IPS-NIHi7 (cell line): ENCODE measurements around the gene SLC9B2.
"Not testable (repeated sequence)": the region's sequence is repeated elsewhere in the genome, so short reads cannot be mapped to it uniquely, and the experiment has no call there.

ENCODE experiments used
- DNase-seq: peaks from one replicate; pipeline ENCODE4 v3.0.0; 2012; ENCODE audit warnings: mixed read lengths; ENCODE audit errors: extremely low spot score

SLC9B2 gene

DNA sequence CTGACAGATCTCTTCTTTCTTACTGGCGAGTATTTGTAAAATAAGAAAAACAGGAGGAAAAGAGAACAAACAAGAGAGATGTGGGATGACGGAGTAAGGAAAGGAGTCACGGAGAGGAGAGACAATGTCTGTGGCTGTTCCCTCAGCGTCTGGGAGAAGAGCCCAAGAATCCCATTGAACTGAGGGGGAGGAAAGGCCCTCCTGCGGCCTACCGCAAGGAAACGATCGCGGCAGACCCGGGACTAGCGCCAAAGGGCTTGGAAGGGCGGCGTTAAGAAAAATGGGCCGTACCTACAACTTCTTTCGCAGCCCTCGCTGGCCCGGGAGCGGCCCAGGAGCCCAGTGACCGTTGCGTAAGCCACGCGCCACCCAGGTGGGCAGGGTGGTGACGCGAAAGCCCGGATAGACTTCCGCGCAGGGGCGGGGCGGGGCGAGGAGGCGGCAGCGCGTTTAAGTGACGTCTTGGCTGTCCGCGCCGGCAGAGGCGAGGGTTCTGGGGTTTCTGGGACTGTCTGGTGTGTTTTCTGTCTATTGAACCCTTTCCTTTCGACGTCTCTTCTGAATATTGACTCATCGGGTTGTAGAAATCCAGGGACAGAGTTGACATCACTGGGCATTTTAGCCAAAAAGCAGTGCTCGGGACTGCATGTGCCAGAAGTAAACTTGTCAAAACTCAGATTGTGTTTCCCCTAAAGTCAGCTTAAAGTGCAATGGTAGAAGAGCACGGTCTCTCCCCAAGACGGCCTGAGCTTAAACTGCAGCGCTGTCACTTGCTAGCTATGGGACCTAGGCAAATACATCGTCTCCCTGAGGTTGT, 57.0 kb downstream of the SLC9B2 start, which contains the start of gene SLC9B1:
TSS of gene SLC9B1 (minus strand) at position 398 of the 817 bp plus-strand sequence. CDS start 27,994 bp downstream, outside the sequence.
- DNase-seq: peak; percentile 93

DNA sequence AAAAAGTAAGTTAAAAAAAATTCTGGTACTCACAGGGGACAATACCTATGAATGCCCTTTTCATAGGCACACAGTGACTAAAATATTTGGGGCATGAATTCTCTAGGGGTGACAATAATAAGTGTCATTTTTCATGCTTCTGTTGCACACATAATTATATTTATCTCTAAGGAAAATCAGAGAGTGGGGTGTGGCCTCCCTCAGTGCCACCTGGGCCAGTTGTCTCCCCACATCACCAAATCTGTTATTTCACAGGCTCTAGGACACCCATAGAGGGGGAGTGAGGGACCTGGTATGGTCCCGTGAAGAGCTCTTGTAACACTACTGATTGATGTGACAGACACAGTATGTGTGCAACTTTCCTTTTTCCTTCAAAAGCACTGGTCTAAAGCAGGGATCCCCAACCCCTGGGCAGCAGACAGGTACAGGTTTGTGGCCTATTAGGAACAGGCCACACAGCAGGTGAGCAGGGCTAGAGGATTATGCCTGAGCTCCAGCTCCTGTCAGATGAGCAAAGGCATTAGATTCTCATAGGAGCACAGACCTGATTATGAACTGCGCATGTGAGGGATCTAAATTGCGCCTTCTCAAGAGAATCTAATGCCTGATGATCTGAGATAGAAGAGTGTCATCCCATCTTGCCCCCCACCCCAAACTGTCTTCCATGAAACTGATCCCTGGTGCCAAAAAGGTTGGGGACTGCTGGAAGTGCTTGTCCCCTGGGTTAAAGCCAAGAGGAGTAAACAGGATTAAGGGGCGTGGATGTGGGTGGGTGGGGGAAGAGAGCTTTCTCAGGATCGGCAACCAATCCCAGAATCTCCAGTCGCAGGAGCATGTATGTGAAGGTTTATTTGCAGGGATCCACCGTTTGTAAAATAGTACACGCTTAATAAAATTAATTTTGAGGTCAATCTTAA, 57.9 kb downstream of the SLC9B2 start:
- DNase-seq: peak; percentile 30

DNA sequence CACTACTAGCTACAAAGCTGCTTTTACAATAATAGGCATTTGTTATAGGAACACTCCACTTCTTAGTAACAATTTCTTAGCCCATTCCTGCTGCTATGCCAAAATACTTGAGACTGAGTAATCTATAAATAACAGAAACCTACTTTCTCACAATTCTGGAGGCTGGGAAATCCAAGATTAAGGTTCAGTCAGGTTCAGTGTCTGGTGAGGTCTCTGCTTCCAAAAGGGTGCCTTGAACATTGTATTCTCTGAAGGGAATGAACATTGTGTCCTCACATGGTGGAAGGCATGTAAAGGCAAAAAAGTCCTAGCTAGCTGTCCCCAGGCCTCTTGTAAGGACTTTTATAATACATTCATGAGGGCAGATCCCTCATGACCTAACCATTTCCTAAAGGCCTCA, 64.0 kb downstream of the SLC9B2 start:
- DNase-seq: no peak

DNA sequence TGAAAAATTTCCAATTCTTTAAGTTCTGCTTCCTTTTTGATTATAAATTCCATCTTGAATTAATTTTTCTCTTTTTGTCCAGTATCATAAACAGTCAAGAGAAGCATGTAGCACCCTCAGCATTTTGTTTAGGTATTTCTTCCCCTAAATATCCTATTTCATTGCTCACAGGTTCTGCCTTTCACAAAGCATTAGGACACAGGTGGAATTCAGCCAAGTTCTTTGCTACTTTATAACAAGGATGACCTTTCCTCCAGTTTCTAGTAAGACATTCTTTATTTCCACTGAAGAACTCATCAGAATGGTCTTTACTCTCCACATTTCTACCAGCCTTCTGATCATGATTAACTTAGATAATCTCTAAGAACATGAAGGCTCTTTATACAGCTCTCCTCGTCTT, 64.5 kb downstream of the SLC9B2 start:
- DNase-seq: no peak

DNA sequence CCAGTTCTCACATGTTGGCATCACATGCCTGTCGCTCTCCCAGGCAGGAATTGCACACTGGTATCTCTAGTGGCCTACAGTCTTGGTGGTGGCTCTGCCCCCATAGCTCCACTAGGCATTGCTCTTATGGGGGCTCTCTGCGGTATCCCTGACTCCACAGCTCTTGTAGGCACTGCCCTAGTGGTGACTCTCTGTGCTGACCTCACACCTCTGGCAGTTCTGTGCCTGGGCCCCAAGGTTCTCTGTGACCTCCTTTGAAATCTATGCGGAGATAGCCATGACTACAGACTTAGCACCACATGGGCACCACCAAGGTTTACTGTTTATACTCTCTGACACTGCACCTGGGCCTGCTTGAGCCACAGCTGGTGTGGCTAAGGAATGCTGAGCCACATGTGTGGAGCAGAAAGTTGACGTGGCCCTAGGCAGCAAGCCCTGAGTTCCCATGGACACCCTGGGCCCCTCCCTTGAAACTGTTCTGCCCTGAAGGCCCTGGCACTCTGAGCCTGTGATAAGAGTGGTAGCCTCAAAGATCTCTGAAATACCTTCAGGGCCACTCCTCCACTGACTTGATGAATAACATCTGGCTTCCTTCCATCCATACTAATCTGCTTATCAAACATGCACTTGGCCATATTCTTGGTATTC, 65.1 kb downstream of the SLC9B2 start:
- no peak for DNase-seq

DNA sequence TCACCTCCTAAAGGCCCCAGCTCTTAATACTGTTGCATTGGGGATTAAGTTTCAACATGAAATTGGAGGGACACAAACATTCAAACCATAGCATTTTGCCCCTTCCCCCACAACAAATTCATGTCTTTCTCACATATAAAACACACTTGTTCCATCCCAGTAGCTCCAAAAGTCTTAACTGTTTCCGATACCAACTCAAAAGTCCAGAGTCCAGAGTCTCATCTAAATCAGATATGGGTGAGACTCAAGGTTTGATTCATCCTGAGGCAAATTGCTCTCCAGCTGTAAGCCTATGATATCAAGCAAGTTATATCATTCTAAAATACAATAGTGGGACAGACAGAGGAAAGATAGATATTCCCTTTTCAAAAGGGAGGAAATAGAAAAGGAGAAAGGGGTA, 65.8 kb downstream of the SLC9B2 start:
- DNase-seq: no peak

DNA sequence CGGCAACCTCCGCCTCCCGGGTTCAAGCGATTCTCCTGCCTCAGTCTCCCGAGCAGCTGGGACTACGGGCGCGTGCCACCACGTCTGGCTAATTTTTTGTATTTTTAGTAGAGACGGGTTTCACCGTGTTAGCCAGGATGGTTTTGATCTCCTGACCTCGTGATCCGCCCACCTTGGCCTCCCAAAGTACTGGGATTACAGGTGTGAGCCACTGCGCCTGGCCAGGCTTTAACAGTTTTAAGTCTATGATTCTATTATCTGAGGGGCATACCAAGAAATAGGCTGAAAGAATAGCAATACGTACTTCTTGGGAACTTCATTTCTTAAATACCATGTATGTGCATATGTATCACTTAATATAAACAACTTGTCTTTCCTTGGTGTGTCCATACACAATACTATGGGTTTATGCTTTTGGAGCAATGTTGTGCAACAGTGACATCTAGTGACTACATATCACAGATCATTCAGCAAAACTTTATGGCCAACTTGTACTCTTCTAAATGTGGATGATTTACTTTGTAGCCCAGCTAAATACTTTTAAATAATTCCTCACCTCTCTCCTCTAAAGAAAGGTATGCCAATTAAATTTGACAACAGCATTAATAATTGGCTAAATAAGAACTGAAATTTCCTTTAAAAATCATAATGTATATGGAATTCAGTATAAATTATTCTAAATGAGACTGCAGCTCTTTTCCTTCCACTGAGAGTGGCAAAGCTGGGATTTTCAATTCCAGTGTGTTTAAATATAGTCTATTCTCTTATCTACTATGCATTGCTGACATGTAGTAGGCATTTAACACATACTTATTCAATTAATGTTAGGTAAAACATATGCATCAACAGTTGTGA, 67.5 kb downstream of the SLC9B2 start:
- DNase-seq: peak; percentile 43

DNA sequence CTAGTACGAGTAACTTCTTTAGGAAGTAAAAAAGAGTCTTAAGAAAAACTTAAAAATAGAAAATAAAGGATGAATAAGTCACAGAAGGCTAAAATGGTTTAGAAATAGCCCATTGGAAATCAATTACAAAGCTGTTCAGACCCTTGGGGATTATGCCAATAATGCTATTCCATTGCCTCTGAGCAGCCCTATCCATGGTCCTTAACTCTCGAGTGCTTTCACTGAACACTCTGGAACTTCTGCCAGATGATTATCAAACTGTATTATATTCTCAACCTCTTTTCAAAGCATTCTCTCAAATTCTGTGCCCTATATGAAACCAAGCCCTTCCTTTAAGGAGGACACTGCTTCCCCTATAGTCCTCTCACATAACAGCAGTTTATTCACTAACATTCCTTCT, 74.0 kb downstream of the SLC9B2 start:
- peak; percentile 13 for DNase-seq

DNA sequence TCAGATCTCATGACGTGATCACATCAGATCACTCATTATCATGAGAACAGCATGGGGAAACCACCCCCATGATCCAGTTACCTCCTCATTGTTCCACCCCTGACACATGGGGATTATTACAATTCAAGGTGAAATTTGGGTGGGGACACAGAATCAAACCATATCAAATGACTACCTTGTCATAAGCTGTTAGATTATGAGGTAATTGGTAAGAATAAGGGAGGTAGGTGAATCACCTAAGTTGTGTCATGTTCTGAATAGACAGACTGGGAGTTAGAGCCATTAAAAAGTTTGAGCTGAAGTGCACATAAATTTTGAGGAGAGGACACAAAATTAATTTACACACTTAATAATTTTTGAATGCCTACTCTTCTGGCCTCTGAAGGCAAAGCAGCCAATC, 81.8 kb downstream of the SLC9B2 start:
- DNase-seq: no peak

DNA sequence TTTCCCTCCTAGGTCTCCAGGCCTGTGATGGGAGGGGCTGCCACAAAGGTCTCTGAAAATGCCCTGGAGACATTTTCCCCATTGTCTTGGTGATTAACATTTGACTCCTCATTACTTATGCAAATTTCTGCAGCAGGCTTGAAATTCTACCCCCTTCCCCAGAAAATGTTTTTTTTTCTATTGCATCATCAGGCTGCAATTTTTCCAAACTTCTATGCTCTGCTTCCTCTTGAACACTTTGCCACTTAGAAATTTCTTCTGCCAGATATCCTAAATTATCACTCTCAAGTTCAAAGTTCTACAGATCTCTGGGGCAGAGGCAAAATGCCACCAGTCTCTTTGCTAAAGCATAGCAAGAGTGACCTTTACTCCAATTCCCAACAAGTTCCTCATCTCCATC, 82.6 kb downstream of the SLC9B2 start:
- DNase-seq: not testable (repeated sequence)

DNA sequence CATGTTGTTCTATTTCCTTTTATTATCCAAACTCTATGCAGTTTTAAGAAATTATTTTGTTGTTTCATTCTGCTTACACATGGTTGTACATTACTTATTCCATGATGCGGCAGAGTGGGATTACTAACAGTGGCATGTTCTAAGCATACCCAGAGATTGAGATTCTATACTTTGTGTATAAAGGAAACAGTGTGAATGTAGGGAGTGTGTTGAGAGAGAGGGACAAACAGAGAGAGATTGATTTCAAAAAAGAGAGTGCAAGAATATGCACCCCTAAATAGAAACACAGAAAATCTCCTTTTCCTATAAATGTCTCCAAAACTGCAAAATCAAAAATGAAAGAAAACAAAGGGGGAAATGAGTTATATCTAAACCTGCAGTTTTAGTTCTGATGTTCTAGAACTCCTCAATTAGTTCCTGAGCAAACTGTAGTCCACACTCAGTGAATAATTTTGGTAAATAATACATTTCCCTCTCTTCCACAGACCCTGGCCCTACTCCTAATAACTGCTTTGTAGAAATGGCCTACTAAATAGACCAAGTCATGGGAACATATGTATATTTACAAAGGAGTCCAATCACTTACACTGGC, 88.0 kb downstream of the SLC9B2 start:
- no peak for DNase-seq

DNA sequence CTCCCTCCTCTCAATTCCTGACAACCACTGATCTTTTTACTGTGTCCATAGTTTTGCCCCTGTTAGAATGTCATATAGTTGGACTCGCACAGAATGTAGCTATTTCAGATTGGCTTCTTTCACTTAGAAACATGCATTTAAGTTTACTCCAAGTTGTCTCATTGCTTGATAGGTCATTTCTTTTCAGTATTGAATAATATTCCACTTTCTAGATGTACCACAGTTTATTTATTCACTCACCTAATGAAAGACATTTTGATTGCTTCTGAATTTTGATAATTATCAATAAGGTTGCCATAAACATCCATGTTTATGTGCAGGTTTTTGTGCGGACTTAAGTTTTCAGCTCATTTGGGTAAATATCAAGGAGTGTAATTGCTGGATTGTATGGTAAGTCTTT, 95.6 kb downstream of the SLC9B2 start:
- no peak for DNase-seq
